OCI-LY7 (cell line): ENCODE results near the gene FHIT.
"Not testable (repeated sequence)": the region's sequence is repeated elsewhere in the genome, so short reads cannot be mapped to it uniquely, and the experiment has no call there.

Source experiments
- EZH2phosphoT487 ChIP-seq: fragments of 200-600 bp; sonication (generic); IDR thresholded peaks from 2 replicates; pipeline ENCODE4 v1.6.1; 2018; ENCODE audit warnings: low read depth, borderline replicate concordance, mild to moderate bottlenecking, mixed run types, antibody characterized with exemption, low read length, moderate library complexity, mixed read lengths
- TF ChIP-seq, protein P1 (sequence below): fragments of 200-600 bp; sonication (generic); conservative IDR thresholded peaks from 2 replicates; pipeline ENCODE4 v1.5.1; 2014; ENCODE audit warnings: mild to moderate bottlenecking, antibody characterized with exemption, low read length, moderate library complexity, mixed read lengths

DNA sequence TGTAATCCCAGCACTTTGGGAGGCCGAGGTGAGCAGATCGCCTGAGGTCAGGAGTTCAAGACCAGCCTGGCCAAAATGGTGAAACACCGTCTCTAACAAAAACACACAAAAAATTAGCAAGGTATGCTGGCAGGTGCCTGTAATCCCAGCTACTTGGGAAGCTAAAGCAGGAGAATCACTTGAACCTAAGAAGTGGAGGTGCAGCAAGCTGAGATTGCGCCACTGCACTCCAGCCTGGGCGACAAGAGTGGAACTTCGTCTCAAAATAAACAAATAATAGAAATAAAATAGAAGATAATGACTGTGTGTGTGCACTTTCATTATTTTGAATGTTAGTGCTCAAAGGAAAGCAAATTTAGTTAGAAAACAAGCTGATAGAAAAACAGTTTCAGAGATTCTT, 234.2 kb downstream of the FHIT start:
- TF ChIP-seq, protein P1, sequence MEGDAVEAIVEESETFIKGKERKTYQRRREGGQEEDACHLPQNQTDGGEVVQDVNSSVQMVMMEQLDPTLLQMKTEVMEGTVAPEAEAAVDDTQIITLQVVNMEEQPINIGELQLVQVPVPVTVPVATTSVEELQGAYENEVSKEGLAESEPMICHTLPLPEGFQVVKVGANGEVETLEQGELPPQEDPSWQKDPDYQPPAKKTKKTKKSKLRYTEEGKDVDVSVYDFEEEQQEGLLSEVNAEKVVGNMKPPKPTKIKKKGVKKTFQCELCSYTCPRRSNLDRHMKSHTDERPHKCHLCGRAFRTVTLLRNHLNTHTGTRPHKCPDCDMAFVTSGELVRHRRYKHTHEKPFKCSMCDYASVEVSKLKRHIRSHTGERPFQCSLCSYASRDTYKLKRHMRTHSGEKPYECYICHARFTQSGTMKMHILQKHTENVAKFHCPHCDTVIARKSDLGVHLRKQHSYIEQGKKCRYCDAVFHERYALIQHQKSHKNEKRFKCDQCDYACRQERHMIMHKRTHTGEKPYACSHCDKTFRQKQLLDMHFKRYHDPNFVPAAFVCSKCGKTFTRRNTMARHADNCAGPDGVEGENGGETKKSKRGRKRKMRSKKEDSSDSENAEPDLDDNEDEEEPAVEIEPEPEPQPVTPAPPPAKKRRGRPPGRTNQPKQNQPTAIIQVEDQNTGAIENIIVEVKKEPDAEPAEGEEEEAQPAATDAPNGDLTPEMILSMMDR, result not testable (repeated sequence)
- not testable (repeated sequence) for TF ChIP-seq EZH2phosphoT487
